Endothelial cell (in vitro differentiated cells): ENCODE measurements around the gene NPLOC4. TPM values are rescaled to one million over a fixed set of nuclear protein-coding genes. Genes with fewer than 3 reads are reported as not detected.

Experiments
- DNase-seq: peaks from one replicate; pipeline ENCODE4 v3.0.0; 2021; ENCODE audit warnings: low spot score
- H3K27ac Mint-ChIP-seq: one replicate; pipeline ENCODE4 v1.8.0; 2021; ENCODE audit warnings: mixed read lengths, inconsistent platforms; ENCODE audit not compliant: unreplicated experiment
- H3K27me3 Mint-ChIP-seq: one replicate; pipeline ENCODE4 v1.8.0; 2021; ENCODE audit warnings: mild to moderate bottlenecking, moderate library complexity, mixed read lengths, inconsistent platforms; ENCODE audit not compliant: unreplicated experiment
- H3K36me3 Mint-ChIP-seq: one replicate; pipeline ENCODE4 v1.8.0; 2021; ENCODE audit warnings: mild to moderate bottlenecking, low read depth, mixed read lengths, inconsistent platforms; ENCODE audit not compliant: unreplicated experiment
- H3K4me1 Mint-ChIP-seq: one replicate; pipeline ENCODE4 v1.8.0; 2021; ENCODE audit warnings: mild to moderate bottlenecking, mixed read lengths, inconsistent platforms; ENCODE audit not compliant: unreplicated experiment
- H3K4me3 Mint-ChIP-seq: one replicate; pipeline ENCODE4 v1.8.0; 2021; ENCODE audit warnings: mild to moderate bottlenecking, mixed read lengths, inconsistent platforms; ENCODE audit not compliant: unreplicated experiment
- H3K9me3 Mint-ChIP-seq: one replicate; pipeline ENCODE4 v1.8.0; 2021; ENCODE audit warnings: mixed read lengths, inconsistent platforms; ENCODE audit not compliant: unreplicated experiment
- CTCF ChIP-seq: fragments of 200-600 bp; sonication (generic); IDR thresholded peaks from one replicate; pipeline ENCODE4 v1.5.0; 2021; ENCODE audit warnings: antibody characterized with exemption; ENCODE audit not compliant: unreplicated experiment
- total RNA-seq: library from RNA; stranded (reverse); fragmentation: NEBNext Ultra II Directional; extraction: Animal tissue kit (Norgen Biotek cat#: 25700); gene quantifications from one replicate; pipeline ENCODE4 v1.2.1, GENCODE V29; 2021; ENCODE audit not compliant: unreplicated experiment

NPLOC4 gene
- total RNA-seq, 1 donor from 2014 or later: 133 TPM

GRCh38 chr17:81549826-81550225, 87.1 kb downstream of the NPLOC4 start:
- H3K36me3 Mint-ChIP-seq: peaks cover 9% of the 10 kb centered on the region
- peaks cover 21% of the 10 kb centered on the region for H3K4me1 Mint-ChIP-seq
- no peak overlapping the region for H3K27ac Mint-ChIP-seq
- no peak for TF ChIP-seq CTCF
- DNase-seq: no peak
- H3K4me3 Mint-ChIP-seq: peak overlapping the region; percentile 60
- H3K27me3 Mint-ChIP-seq: peaks cover 5% of the 10 kb centered on the region
- H3K9me3 Mint-ChIP-seq: no peaks in the 10 kb centered on the region

- no peak for DNase-seq
- Mint-ChIP-seq H3K27me3 (peaks cover 5% of the 10 kb centered on the region), H3K9me3 (no peaks in the 10 kb centered on the region), H3K27ac (no peak overlapping the region), H3K4me1 (peaks cover 21% of the 10 kb centered on the region), H3K36me3 (peaks cover 9% of the 10 kb centered on the region), H3K4me3 (peak overlapping the region; percentile 60)
- no peak for TF ChIP-seq CTCF
Observed at GRCh38 chr17:81549031-81549557, 87.8 kb downstream of the NPLOC4 start.

GRCh38 chr17:81547614-81547982, 89.3 kb downstream of the NPLOC4 start:
- Mint-ChIP-seq H3K36me3 (peaks cover 9% of the 10 kb centered on the region), H3K4me1 (peaks cover 8% of the 10 kb centered on the region), H3K27me3 (peaks cover 5% of the 10 kb centered on the region), H3K9me3 (no peaks in the 10 kb centered on the region), H3K27ac (no peak overlapping the region), H3K4me3 (no peak overlapping the region)
- TF ChIP-seq CTCF: no peak
- no peak for DNase-seq

GRCh38 chr17:81546906-81547613, 89.9 kb downstream of the NPLOC4 start:
- Mint-ChIP-seq H3K27me3 (peaks cover 5% of the 10 kb centered on the region), H3K27ac (no peak overlapping the region), H3K4me1 (peaks cover 8% of the 10 kb centered on the region), H3K9me3 (no peaks in the 10 kb centered on the region), H3K4me3 (no peak overlapping the region), H3K36me3 (peaks cover 9% of the 10 kb centered on the region)
- no peak for TF ChIP-seq CTCF
- no peak for DNase-seq

GRCh38 chr17:81545160-81545949, 91.6 kb downstream of the NPLOC4 start:
- Mint-ChIP-seq H3K9me3 (no peaks in the 10 kb centered on the region), H3K27me3 (peaks cover 8% of the 10 kb centered on the region), H3K4me1 (peaks cover 4% of the 10 kb centered on the region), H3K4me3 (no peak overlapping the region), H3K36me3 (peaks cover 9% of the 10 kb centered on the region), H3K27ac (no peak overlapping the region)
- no peak for TF ChIP-seq CTCF
- no peak for DNase-seq
